Astrocyte of the spinal cord (primary cell): ENCODE measurements around the gene TMEM215.

ENCODE experiments used
- DNase-seq: peaks from one replicate; pipeline ENCODE4 v3.0.0; 2011; ENCODE audit warnings: low read depth, low spot score
- H3K4me3 ChIP-seq: 2 replicates; pipeline ENCODE4 v1.5.1; 2011; ENCODE audit warnings: low read depth, mild to moderate bottlenecking, low read length, moderate library complexity
- in situ Hi-C: cut with HindIII; loops from 2 replicates; pipeline ENCODE4 v1.10.0; 2017; ENCODE audit warnings: low sequenced_read_pairs
- TF ChIP-seq, protein P1 (sequence below): IDR thresholded peaks from 2 replicates; pipeline ENCODE4 v1.5.1; 2012; ENCODE audit warnings: low read depth, mild to moderate bottlenecking, low read length, inconsistent platforms

Gene TMEM215

DNA sequence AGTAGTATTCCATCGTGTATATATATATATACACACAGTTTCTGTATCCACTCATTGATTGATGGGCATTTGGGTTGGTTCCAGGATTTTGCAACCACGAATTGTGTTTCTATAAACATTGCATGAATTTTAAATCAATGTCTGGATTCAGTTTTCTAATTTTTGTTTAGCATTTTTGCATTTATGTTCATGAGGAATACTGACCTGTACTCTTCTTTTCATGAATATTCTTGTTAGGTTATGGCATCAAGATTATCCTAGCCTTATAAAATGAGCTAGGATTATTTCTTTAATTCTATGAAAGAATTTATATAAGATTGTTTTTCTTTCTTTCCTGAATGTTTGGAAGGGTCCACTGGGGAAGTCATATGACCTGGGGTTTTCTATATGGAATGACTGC is 35.3 kb upstream of the TMEM215 start:
- in situ Hi-C loops: no loop called here
- H3K4me3 ChIP-seq: no peak overlapping the region
- TF ChIP-seq, protein P1, sequence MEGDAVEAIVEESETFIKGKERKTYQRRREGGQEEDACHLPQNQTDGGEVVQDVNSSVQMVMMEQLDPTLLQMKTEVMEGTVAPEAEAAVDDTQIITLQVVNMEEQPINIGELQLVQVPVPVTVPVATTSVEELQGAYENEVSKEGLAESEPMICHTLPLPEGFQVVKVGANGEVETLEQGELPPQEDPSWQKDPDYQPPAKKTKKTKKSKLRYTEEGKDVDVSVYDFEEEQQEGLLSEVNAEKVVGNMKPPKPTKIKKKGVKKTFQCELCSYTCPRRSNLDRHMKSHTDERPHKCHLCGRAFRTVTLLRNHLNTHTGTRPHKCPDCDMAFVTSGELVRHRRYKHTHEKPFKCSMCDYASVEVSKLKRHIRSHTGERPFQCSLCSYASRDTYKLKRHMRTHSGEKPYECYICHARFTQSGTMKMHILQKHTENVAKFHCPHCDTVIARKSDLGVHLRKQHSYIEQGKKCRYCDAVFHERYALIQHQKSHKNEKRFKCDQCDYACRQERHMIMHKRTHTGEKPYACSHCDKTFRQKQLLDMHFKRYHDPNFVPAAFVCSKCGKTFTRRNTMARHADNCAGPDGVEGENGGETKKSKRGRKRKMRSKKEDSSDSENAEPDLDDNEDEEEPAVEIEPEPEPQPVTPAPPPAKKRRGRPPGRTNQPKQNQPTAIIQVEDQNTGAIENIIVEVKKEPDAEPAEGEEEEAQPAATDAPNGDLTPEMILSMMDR: no peak
- DNase-seq: no peak

DNA sequence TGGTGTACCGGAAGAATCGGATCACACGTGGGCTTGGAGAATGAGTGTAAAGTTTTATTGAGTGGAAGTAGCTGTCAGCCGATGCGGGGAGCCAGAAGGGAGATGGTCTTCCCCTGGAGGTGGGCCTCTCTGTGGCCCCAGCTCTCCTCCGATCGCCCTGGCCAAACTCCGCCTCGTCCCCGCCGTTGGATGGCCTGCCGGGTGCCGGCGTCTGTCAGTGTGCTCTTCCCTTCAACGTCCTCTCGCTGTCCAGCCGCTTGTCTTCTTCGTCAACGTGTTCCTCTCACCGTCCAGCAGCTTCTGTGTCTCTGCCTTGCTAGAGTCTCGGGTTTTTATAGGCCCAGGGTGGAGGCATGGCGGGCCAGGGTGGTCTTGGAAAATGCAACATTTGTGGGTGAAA is 27.6 kb upstream of the TMEM215 start:
- TF ChIP-seq, protein P1: no peak
- in situ Hi-C loops: no loop called here
- DNase-seq: no peak
- no peak overlapping the region for H3K4me3 ChIP-seq

DNA sequence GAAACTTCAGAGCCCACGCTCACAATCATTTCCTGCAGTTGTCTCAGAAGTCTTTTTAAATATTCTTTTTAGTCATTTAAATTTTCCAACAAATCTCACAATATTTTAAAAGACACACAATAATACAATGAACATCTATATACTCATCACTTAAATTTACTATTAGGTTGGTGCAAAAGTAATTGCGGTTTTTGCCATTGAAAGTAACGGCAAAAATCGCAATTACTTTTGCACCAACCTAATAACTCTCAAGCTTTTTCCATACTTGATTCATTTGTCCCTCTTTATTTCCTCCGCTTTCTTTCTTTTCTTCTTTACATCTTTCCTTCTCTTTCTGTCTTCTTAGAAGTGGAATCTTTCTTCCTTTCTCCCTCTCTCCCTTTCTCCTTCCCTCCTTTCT is 19.2 kb upstream of the TMEM215 start:
- no peak overlapping the region for H3K4me3 ChIP-seq
- TF ChIP-seq, protein P1: no peak
- no peak for DNase-seq
- in situ Hi-C loops: no loop called here

DNA sequence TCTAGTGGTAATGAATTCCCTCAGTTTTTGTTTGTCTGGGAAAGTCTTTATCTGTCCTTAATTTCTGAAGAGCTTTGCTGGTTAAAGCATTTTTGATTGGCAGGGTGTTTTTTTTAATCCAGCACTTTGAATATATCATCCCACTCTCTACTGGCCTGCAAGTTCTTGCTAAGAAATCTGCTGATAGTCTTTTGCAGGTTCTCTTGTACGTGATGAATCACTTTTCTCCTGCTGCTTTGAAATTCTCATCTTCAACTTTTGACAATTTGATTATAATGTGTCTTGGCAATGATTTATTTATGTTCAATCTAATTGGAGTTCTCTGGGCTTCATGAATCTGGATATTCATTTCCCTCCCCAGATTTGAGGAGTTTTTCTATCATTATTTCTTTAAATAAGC is 8.1 kb upstream of the TMEM215 start:
- in situ Hi-C loops: no loop called here

DNA sequence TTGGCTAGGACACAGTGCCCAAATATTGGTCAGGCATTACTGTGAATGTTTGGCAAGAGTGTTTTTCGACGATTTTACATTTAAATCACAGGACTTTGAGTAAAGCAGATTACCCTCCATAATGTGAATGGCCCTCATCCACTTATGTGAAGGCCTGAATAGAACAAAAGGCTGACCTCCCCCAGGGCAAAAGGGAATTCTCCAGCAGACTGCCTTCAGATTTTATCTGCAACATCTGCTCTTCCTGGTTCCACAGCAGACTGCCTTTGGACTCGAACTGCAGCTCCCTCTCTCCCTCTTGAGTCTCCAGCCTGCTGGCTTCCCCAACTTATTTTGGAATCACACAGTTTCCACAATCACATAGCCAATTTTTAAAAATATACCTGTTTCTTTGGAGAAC is 7.1 kb upstream of the TMEM215 start:
- TF ChIP-seq, protein P1: no peak
- DNase-seq: no peak
- H3K4me3 ChIP-seq: no peak overlapping the region
- in situ Hi-C loops: no loop called here

More for the DNA sequence above, 8.1 kb upstream of the TMEM215 start:
- no peak for DNase-seq
- TF ChIP-seq, protein P1: no peak
- no peak overlapping the region for H3K4me3 ChIP-seq

DNA sequence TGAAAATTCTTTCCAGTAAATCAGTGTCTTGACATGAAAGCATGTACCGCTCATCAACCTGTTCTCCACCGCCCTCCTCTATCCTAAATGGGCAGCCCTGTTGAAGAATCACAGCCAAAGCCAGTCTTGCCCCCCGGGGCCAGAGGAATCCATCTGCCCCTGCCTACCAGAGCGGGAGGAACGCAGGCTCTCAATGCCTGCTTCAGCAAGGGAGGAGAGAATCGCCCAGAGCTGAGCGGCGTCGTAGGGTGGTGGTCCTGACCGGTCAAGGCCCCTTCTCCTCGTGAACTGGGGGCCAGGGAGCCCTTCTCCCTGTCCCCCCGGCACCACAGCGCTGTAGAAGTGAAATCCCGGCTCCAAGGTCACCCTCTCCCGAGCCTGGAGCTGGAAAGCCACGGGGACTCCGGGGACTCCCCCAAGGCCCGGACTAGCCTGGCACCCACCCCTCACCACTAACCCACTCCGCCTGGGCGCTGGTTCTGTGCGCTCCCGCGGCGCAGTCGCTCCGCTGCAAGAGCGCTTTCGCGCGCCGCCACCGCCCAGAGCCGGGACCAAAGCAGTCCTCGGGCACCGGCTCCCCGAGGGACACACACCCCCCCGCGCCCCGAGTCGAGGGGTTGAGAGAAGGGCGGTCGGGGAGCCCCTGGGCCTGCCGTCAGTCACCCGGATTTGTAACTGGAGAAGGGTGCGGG is 718 bp upstream of the TMEM215 start:
- TF ChIP-seq, protein P1: no peak
- in situ Hi-C loops: no loop called here
- no peak for DNase-seq
- H3K4me3 ChIP-seq: no peak overlapping the region
